CD4-positive, alpha-beta T cell treated with Interleukin-21 for 1 hour (primary cell): ENCODE data around the gene LRP1-AS.
A peak's percentile ranks its signal among the peaks of the same experiment; 100 is the strongest.

Source experiments
- DNase-seq: peaks from one replicate; pipeline ENCODE4 v3.0.0-alpha.2; 2020

LRP1-AS gene

DNA sequence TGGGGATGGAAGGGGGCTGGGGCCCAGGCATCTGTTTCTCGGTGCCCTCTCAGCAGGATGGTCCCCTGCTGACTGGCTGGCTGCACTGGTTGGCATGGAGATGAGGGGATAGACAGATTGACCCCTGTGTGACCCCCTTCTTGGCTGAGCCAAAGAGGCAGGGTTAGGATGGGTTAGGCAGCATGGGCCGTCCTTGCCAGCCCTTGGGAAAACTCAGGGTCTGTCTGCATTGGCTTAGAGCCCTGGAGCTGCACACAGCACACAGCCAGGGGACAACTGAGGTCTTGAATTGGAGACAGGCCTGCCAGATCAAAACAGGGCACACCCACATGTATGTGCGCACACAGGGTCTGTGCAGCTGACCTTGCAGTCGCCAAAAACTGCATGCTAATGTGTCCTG is 11.2 kb upstream of the LRP1-AS start:
- no peak for DNase-seq

DNA sequence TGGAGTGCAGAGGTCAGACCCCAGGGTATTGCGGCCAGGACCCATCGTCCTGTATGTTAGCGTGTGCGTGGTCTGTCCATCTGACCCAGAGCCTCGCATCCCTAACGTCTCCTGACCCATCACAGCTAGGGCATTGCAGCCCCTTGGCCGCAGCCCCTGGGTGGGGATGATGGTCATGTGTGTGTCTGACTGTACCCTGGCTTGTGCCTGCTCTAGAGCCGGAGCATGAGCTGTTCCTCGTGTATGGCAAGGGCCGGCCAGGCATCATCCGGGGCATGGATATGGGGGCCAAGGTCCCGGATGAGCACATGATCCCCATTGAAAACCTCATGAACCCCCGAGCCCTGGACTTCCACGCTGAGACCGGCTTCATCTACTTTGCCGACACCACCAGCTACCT is 10.8 kb upstream of the LRP1-AS start:
- no peak for DNase-seq

DNA sequence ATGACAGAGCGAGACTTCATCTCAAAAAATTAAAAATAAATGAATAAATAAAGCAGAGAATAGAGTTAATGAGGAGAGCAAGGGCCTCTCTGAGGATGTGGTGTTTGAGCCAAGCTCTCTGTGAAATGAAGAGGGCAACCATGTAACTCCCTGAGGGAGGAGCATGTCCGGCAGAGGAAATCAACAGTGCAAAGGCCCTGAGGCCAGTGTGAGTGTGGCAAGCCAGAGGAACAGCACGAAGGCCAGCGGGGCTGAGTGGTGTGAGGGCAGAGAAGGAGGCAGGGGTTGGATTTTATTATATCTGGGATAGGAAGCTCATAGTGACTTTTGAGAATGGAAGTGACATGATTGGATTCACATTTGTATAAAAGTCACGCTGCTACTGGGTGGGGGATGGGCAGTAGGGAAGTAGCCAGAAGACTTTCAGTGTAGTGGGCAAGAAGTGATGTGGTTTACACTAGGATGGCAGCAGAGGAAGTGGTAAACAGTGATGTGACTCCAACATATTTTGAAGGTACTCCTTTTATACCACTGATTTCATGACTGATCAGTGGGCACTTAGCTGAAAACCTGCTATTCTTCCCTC is 10.3 kb upstream of the LRP1-AS start:
- DNase-seq, result peak; percentile 12

DNA sequence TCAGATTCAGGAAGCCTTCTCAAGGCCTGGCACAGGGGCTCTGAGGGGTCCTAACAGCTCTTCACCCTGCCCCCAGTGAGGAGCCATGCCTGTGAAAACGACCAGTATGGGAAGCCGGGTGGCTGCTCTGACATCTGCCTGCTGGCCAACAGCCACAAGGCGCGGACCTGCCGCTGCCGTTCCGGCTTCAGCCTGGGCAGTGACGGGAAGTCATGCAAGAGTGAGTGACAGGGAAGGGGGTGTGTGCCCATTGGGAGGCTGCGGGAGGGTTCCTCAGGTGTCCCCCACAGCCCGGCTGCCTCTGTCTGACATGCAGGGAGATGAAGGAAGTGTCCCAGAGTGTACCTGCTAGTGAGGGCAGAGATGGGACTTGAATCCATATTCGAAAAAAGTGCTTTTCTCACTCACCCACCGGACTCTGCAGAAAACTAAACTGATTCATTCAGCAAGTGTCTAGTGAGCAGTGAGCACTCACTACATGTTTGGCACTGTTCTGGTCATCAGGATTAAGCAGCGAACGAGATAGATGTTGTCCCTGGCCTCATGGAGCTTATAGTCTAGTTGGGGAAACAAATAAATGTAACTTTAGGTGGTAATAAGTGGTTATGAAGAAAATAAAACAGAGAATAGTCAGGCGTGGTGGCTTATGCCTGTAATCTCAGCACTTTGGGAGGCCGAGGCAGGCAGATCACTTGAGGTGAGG is 9.4 kb upstream of the LRP1-AS start:
- no peak for DNase-seq

GRCh38 chr12:57154804-57155434 is 7.5 kb upstream of the LRP1-AS start:
- DNase-seq, result no peak

DNA sequence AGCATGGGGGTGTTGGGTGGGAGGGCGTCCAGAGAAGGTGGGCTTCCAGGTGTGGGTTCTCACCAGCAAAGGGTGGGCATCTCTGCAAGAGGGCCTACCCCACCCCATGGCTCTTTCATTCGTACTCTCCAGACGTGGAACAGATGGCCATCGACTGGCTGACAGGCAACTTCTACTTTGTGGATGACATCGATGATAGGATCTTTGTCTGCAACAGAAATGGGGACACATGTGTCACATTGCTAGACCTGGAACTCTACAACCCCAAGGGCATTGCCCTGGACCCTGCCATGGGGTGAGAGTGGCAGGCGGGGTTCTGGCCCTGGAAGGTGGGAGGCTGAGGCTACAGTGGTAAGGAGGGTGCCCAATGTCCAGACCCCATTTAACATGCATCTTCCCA is 6.7 kb upstream of the LRP1-AS start:
- DNase-seq, result no peak

DNA sequence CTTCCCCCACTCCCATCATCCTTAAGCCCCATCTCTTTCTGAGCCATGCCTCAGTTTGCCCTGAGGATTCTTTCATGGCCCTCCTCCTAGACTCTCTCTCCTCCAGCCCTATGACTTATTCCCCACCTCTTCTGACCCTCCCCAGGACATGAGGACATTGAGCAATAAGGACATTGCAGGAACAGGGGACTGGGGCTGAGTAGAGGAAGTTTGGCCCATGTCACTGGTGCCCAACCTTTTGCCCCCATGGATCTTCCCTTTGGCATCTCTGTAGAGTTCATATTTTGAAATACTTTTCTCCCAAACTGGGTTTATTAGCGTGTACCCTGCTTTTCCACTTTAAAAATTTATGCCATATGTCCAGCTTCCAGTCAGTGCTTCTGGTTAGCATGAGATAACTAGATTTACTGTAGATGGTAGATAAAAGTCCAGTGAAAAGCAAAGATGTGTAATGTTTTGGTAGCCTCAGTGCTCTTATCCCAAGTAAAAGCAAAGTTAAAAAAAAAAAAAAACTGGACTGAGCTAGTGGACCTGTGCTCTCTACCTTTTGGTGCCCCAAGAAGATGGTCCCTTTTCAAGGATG is 6.1 kb upstream of the LRP1-AS start:
- no peak for DNase-seq

DNA sequence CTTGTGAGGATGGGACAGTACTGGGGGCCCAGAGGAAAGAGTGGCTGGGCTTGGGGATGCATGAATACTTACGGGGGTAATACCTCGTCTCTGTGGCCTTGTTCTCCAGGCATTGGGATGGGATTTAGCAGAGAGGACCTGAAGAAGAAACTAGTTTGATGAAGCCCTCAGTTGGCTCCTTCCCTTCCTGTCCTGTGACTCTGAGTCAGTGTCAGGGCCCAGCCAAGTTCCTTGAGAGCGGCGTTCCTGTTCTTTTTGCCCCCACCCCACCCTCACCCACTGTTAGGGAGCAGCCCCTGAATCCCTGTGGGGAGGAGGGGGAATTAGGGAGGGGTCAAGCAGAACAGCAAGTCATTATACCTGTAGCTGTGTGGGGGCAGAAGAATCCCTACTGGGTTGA is 5.2 kb upstream of the LRP1-AS start:
- no peak for DNase-seq

- DNase-seq, result no peak
These were observed 4.6 kb upstream of the LRP1-AS start for GRCh38 chr12:57151741-57152630.

DNA sequence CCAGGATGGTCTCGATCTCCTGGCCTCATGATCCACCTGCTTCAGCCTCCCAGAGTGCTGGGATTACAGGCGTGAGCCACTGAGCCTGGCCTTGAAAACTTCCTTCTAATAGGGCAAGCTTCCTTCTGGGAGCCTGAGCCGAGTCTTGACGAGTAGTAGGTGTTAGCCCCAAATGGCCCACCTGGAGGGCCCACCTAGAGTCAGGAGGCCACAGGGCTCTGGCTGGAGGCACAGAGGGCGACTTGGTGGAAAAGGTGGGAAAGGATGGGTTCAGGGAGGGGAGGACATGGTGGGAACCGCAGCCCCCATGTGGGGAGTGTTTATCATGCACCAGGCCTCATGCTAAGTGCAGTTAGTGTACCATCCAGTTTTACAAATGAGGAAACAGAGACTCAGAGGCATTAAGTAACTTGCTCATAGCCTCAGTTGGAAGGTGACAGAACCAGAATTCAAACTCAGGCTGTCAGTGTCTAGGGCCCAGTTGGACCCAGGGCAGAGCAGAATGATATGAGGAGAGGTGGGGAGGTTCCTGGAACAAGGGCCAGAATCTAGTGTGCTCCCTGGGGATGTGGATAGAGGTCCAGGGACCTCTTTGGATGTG is 3.1 kb upstream of the LRP1-AS start:
- DNase-seq, result no peak

DNA sequence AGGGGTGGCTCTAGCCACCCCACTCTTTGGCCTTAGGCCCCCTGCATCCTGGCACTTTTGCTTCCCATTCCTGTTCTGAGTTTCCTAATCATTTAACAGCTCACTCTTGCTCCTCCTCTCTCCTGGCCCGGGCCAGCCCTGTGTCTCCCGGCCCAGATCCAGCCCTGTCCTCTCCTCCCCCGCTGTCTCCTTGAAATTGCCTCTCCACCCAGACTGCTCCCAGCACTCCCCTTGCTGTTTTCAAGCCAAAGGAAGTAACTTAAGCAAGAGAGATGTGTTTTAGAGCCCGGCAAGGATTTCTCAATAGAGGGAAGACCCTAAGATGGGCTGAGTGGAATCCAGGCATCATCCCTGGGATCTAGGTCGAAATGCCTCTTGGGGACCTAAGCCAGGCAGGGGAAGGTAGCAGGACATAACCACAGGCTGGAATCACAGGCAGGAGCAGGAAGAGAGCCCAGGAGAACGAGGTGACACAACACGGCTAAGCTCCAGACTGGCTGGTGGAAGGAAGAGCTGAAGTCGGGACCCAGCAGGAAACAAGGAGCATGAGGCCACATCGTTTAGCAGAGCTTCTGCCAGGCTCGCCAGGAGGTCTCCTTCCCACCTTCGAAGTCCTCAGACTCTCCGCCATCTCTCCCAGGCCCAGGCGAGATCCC is 2.0 kb upstream of the LRP1-AS start:
- no peak for DNase-seq

DNA sequence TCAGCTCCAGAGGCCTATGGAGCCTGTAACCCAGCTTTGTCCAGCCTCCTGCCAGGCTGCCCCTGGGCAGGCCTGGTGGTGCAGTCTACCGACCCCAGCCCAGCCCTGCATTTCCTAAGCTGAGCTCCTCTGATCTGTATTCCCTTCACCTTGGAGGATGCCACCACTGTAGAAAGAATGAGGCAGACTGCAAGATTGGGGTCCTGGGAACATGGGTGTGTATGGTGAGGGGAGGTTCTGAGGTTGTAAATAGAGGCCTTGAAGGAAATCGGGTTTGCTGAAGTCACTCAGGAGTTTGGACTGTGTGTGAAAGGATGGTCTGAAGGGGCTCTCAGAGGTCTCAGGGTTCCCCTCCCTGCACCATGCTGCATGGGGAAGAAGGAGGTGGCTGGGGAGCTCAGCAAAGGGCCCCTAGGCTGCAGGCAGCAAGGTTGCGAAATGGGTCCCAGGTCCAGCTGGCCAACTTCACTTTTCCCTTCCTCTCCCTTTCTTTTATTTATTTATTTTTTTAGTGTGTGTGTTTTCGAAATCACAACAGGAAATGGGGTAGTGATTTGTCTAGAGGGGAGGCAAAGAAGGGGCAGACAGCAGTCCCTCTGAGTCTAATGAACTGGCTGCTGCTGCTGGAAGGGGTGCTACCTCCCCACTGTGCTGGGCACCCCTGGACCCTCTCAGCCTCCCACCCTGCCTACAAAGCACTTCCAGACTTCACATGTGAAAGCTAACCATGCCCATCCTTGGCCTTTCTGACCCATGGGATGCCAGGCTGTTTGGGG is 1.2 kb upstream of the LRP1-AS start:
- no peak for DNase-seq

DNA sequence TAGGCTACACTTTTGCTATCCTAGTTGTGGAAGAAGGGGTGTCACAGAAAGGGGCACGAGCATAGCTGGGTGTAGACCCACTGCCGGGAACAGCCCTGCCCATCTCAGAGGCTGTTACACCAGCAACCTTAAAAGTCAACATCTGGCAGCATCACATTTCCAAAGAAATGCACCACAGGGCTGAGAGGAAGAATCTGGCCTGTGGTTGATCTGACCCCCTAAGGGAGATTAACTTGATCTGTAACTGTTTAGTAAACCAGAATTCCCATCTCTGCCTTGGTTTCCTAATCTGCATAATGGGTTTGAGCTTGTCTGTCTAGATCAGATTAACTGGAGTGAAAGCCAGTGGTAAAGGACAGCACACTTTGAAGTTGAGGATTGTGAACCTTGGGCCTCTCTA is 1.3 kb downstream of the LRP1-AS start:
- DNase-seq, result no peak

DNA sequence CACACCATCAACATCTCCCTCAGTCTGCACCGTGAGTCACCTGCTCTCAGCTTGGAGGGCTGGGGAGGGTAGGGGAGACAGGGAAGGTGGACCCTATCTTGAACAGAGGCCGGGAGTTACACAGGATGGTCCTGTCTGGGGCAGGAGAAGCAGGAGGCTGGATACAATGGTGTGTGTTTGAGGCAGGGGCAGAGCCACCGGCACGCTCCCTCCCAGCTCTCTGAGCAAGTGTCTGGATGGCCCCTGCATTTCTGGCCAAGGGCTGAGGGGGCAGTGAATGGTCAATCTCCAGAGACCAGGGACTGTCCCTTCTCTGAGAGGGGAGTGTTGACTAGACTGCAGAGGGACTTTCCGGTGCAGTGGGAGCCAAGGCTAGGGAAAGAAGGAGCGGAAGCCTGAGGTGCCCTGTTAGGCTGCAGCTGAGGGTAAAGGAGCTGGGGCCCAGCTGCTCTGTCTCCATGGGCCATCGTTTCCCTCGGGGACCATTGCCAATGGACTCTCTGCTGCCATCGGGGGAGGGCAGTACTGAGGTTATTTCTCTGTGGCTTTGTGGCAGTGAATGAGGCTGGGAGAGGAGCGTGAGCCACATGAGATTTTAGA is 1.9 kb downstream of the LRP1-AS start:
- no peak for DNase-seq

GRCh38 chr12:57143454-57143853 is 4.0 kb downstream of the LRP1-AS start:
- no peak for DNase-seq

DNA sequence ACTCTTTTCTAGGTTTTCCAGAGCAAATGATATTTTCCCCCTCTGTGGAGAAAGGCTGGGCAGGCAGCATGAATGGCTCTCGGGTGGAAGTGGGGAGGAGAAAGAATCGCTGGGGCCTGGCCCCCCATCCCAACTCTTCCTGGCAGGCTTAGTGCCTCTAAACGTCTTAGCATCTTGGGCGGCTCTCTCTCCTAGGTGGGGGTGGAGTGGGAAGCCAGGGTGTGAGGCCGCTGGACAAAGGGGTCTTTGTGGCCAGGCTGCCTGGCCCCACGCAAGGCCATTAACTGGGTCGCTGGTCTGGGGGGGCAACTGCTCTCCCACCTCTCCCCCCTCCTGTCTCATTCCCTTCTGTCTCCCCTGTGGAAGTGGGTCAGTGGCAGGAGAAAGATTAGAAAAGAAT is 4.7 kb downstream of the LRP1-AS start:
- no peak for DNase-seq

DNA sequence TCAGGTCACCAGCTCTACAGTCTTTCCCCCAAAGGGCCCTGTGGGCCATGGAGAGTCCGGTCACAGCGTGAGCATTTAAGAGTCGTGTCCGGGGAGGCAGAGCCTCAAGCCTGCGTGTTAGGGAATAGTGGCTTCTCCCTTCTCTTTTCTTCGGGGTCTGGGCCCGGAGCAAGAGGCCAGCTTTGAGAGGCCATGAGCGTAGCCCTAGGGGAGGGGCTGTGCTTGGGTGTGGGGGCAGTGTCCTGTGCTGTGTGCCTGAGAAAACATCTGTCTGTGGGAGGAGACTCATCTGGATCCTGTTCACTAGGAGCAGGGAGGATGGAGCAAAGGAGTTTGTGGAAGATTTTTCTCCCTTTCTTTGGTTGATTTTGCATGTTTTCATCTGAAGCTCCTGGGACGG is 5.3 kb downstream of the LRP1-AS start:
- no peak for DNase-seq

- no peak for DNase-seq
These were observed 6.2 kb downstream of the LRP1-AS start for GRCh38 chr12:57141249-57141648.

- no peak for DNase-seq
These were observed 7.4 kb downstream of the LRP1-AS start for GRCh38 chr12:57139796-57140649.
